ENCODE results near the gene NHLRC3.

- TF ChIP-seq CTCF (IDR thresholded peaks at IDR 0.05) (no peak), POLR2A (IDR thresholded peaks at IDR 0.05) (no peak)
Measured at GRCh38 chr13:39091586-39091985, 53.3 kb downstream of the NHLRC3 start.

Data from thyroid gland (tissue), 4 donors.